ENCODE results near the gene ATP6V0B. TPM values are rescaled to one million over a fixed set of nuclear protein-coding genes. Genes with fewer than 3 reads are reported as not detected.

Gene ATP6V0B
- total and polyA plus RNA-seq, 9 of the 15 experiments (the other 6 are each of a cell fraction or from before 2014, with no cell fraction given) = 137 to 328 (median 220) TPM

DNA sequence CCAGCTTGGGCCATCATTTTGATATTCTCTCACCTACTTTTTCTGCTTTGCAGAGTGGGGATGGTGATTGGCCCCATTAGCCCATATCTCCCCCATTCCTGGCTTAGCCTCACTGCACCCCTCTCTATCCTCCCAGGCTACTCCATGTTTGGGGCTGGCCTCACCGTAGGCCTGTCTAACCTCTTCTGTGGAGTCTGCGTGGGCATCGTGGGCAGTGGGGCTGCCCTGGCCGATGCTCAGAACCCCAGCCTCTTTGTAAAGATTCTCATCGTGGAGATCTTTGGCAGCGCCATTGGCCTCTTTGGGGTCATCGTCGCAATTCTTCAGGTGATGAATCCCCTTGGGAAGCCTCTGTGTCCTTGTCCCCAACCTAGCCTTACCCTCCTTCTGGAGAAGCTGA is 2.1 kb downstream of the ATP6V0B start:
- peaks cover 24% of the 10 kb centered on the region for H4K20me1 ChIP-seq (replicated peaks; ENCODE audit: control insufficient read depth, insufficient read depth, low read length)
- peaks cover 65% of the 10 kb centered on the region for H3K36me3 ChIP-seq (ENCODE audit: control insufficient read depth, insufficient read depth, low read length)
- POLR2A ChIA-PET = interaction anchor here (0.6 to 2.5 kb wide), 7 partner anchors 12 to 59 kb away, joined by 3 to 10 read pairs (median 5); partner anchors contain the start of gene CCDC24
- no peak overlapping the region for H3K4me3 ChIP-seq
- ATAC-seq (no peak), DNase-seq (ENCODE audit: extremely low read depth in 1 of 4, low spot score in 3 of 4) (no peak), FAIRE-seq (no peak)
- intact Hi-C loops (cut with micrococcal nuclease) = no loop called here
- peaks cover 14% of the 10 kb centered on the region for H3K9me1 ChIP-seq (ENCODE audit: control insufficient read depth, insufficient read depth, low read length)
- H3K27me3 ChIP-seq (ENCODE audit: control insufficient read depth in 2 of 2, insufficient read depth in 2 of 2, low read length in 2 of 2) = no peaks in the 10 kb centered on the region
- CTCF ChIA-PET (ENCODE audit: low intra/inter-chr PET ratio) = no interaction called here
- in situ Hi-C loops (cut with MboI) = no loop called here
- H3K4me2 ChIP-seq (ENCODE audit: insufficient read depth, low read length) = no peak overlapping the region
- H3K27ac ChIP-seq (ENCODE audit: extremely low read depth, low read depth, low read length) = no peak overlapping the region
- H3K9me3 ChIP-seq (replicated peaks; ENCODE audit: control insufficient read depth, insufficient read depth, low read depth, low read length) = no peaks in the 10 kb centered on the region
- peaks cover 68% of the 10 kb centered on the region for H3K79me2 ChIP-seq (ENCODE audit: control insufficient read depth, insufficient read depth, low read length)
- peak overlapping the region in 1 of 2 experiments; percentile 66; a peak in 1 of 4 replicates for H3K9ac ChIP-seq (ENCODE audit: insufficient read depth in 1 of 2, low read depth in 2 of 2, low read length in 2 of 2)
- TF ChIP-seq RBFOX2 (IDR thresholded peaks at IDR 0.05; ENCODE audit: low read depth, low read length) = peak; percentile 39; the same call in 1 of the 2 replicates
- no peak for TF ChIP-seq SAP30 (IDR thresholded peaks at IDR 0.05; ENCODE audit: borderline replicate concordance, insufficient read depth, low read depth, low read length, poor library complexity, severe bottlenecking)
- whole genome bisulfite sequencing (ENCODE audit: insufficient coverage, low coverage, missing lambda C conversion rate) = 95% methylated on average over 8 of the region's 8 CpGs
- peaks cover 47 to 73% of the 10 kb centered on the region in 2 experiments for H3K4me1 ChIP-seq (replicated peaks in 1 of 2; ENCODE audit: control insufficient read depth in 2 of 2, insufficient read depth in 2 of 2, low read length in 2 of 2)
- BruUV-seq (replicated peaks) = no TSS peak
- H2AFZ ChIP-seq (ENCODE audit: low read depth, low read length) = no peak overlapping the region

DNA sequence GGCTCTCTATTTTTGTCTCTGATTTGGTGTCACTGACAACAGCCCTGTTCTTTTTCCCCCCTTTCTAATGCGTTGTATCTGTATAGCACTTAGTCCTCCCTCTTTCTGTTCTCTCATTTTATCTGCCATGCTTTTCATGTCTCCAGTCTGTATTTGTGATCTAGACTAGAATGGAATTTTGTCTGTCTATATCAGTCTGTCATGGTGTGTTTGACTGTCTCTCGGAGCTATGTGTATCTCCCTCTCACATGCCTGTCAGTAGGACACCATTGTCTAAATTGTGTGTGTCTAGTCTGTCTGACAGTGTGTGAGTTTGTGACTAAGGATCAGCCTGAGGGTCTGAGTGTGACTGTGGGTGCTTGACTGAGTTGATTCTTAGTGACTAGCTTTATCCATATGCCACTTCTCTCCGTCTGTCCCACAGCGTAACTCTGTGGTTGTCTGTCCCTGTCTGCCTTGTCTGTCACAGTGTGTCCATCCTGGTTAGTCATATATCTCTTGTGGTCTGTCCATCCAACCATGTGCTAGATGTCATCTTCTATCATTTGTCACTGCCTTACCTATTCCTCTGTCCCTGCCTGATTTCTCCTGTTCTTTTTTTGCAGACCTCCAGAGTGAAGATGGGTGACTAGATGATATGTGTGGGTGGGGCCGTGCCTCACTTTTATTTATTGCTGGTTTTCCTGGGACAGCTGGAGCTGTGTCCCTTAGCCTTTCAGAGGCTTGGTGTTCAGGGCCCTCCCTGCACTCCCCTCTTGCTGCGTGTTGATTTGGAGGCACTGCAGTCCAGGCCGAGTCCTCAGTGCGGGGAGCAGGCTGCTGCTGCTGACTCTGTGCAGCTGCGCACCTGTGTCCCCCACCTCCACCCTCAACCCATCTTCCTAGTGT is 2.9 kb downstream of the ATP6V0B start:
- ATAC-seq = no peak
- in situ Hi-C loops (cut with MboI) (no loop called here), intact Hi-C loops (cut with micrococcal nuclease) (no loop called here)
- Histone ChIP-seq H3K4me1 (replicated peaks in 1 of 2; ENCODE audit: control insufficient read depth in 2 of 2, insufficient read depth in 2 of 2, low read length in 2 of 2) (peaks cover 50 to 81% of the 10 kb centered on the region in 2 experiments), H3K27ac (ENCODE audit: extremely low read depth, low read depth, low read length) (peak overlapping the region; percentile 26; the same call in 1 of the 3 replicates), H3K36me3 (ENCODE audit: control insufficient read depth, insufficient read depth, low read length) (peaks cover 65% of the 10 kb centered on the region), H2AFZ (ENCODE audit: low read depth, low read length) (no peak overlapping the region), H3K9me3 (replicated peaks; ENCODE audit: control insufficient read depth, insufficient read depth, low read depth, low read length) (no peaks in the 10 kb centered on the region), H3K27me3 (ENCODE audit: control insufficient read depth in 2 of 2, insufficient read depth in 2 of 2, low read length in 2 of 2) (no peaks in the 10 kb centered on the region), H4K20me1 (replicated peaks; ENCODE audit: control insufficient read depth, insufficient read depth, low read length) (peaks cover 27% of the 10 kb centered on the region), H3K79me2 (ENCODE audit: control insufficient read depth, insufficient read depth, low read length) (peaks cover 75% of the 10 kb centered on the region), H3K4me3 (no peak overlapping the region), H3K9ac (ENCODE audit: insufficient read depth in 1 of 2, low read depth in 2 of 2, low read length in 2 of 2) (peak overlapping the region in 1 of 2 experiments; percentile 97; a peak in 2 of 4 replicates), H3K4me2 (ENCODE audit: insufficient read depth, low read length) (peak overlapping the region; percentile 79), H3K9me1 (ENCODE audit: control insufficient read depth, insufficient read depth, low read length) (peaks cover 18% of the 10 kb centered on the region)
- DNase-seq (ENCODE audit: extremely low read depth in 1 of 4, low spot score in 3 of 4) = peak in 1 of 4 experiments; percentile 47
- ChIA-PET CTCF (ENCODE audit: low intra/inter-chr PET ratio) (no interaction called here), POLR2A (interaction anchor here (0.6 to 2.5 kb wide), 10 partner anchors 11 to 655 kb away, joined by 3 to 10 read pairs (median 4); partner anchors contain the start of gene CCDC24)
- BruUV-seq (replicated peaks) = no TSS peak
- peak; percentile 11 for FAIRE-seq
- WGBS (ENCODE audit: insufficient coverage, low coverage, missing lambda C conversion rate) = 68% methylated on average over 9 of the region's 9 CpGs
- no peak for TF ChIP-seq HMGN3 (IDR thresholded peaks at IDR 0.05; ENCODE audit: borderline replicate concordance, extremely low read depth, insufficient read length, low read depth, low read length)
- no peak for TF ChIP-seq ETV6 (IDR thresholded peaks at IDR 0.05; ENCODE audit: borderline replicate concordance in 1 of 2, low read depth in 2 of 2, low read length in 1 of 2)
- TF ChIP-seq ETV6 (CRISPR knock-in tag; IDR thresholded peaks at IDR 0.05; ENCODE audit: borderline replicate concordance) = no peak
- TF ChIP-seq CCNT2 (IDR thresholded peaks at IDR 0.05; ENCODE audit: borderline replicate concordance, extremely low read depth, insufficient read length, low read depth, low read length) = no peak
- TF ChIP-seq MEIS2 (IDR thresholded peaks at IDR 0.05; ENCODE audit: partially characterized antibody) = peak; percentile 84
- TF ChIP-seq L3MBTL2 (IDR thresholded peaks at IDR 0.05) = no peak
- TF ChIP-seq SP2 (IDR thresholded peaks at IDR 0.05; ENCODE audit: extremely low read depth, low read depth, low read length, poor library complexity, severe bottlenecking) = no peak
- TF ChIP-seq, protein P1, sequence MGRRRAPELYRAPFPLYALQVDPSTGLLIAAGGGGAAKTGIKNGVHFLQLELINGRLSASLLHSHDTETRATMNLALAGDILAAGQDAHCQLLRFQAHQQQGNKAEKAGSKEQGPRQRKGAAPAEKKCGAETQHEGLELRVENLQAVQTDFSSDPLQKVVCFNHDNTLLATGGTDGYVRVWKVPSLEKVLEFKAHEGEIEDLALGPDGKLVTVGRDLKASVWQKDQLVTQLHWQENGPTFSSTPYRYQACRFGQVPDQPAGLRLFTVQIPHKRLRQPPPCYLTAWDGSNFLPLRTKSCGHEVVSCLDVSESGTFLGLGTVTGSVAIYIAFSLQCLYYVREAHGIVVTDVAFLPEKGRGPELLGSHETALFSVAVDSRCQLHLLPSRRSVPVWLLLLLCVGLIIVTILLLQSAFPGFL (CRISPR knock-in tag; IDR thresholded peaks at IDR 0.05) = no peak
- TF ChIP-seq FOXA3 (CRISPR knock-in tag; conservative IDR thresholded peaks at IDR 0.05 in 1 of 2, IDR thresholded peaks at IDR 0.05 in 1 of 2) = 0 out of 4 replicates have a peak, but pooled peaks of 1 of the 2 experiments have one; percentile 70

All from K562 (cell line).